ENCODE data around the gene FSTL1.

- TF ChIP-seq POLR2A (IDR thresholded peaks at IDR 0.05; ENCODE audit: low read length) (no peak), GATA1 (IDR thresholded peaks at IDR 0.05; ENCODE audit: low read depth, low read length) (no peak)
Observed at GRCh38 chr3:120381503-120381902, 69.3 kb downstream of the FSTL1 start.
